Dermis blood vessel endothelial cell (primary cell): Measurements from ENCODE around the gene PWP2. TPM values are rescaled to one million over a fixed set of nuclear protein-coding genes. Genes with fewer than 3 reads are reported as not detected.

ENCODE experiments used
- DNase-seq: peaks from one replicate; pipeline ENCODE4 v3.0.0; 2010
- total RNA-seq: library from RNA; depleted of rRNA; stranded (reverse); fragments of >200 nt; gene quantifications from 2 replicates; pipeline ENCODE4 v1.2.3, GENCODE V29; 2014

Gene PWP2
- 8.2 and 39.1 TPM in 2 replicates for total RNA-seq

DNA sequence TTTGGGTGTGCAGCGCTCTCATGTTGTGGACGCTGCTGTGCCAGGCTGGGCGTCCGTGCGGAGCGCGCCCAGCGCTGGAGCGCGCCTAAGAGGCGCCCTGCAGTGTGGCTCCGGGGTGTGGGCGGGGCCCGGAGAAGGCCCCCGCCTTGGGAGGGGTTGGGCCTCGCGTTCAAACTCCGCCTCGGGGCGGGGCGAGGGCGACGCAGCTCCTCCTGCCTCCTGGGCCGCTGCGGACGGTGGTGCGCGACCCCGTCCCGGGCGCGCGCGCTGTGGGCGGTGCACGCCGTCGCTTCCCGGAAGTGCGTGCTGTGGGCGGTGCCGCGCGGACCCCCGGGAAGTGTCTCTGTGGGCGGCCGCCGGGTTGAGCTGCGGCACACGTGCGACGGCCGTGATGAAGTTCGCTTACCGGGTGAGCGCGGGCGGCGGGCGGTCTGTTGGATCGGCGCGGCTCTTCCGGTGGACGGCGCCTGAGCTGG lies at the start of gene PWP2:
PWP2 (plus strand) TSS at position 374 of the 476 bp plus-strand sequence; CDS start at position 392, 18 bp downstream.
- peak; percentile 41 for DNase-seq

DNA sequence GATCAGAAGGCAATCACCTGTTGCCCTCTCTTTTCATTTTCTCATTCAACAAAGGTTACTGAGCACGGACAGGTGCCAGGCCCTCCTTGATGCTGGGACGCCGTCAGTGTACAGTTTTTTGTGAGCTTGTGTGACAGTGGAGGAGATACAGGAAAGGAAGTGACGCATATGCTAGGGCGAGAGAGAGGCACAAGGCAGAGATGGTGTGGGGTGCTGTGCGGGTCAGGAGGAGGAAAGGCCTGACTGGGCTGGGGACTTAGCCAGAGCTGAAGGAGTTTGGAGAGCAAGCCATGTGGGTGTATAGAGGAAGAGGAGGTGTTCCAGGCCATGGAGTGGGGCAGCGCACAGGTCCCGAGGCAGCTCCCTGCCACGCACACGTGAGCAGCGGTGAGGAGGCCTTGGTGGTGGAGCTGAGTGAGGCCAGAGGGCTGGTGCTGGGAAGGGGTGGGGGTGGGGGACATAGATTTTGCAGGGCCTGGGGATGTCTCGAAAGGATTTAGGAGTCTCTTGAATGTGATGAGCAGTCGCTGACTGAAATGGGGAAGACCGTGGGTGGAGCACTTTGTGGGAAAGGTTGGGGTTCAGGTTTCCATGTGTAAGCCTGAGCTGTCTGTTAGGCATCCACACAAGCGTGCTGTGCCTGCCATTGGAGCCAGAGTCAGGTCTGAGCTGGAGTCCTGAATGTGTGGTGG lies 49.1 kb upstream of the PWP2 start:
- no peak for DNase-seq

DNA sequence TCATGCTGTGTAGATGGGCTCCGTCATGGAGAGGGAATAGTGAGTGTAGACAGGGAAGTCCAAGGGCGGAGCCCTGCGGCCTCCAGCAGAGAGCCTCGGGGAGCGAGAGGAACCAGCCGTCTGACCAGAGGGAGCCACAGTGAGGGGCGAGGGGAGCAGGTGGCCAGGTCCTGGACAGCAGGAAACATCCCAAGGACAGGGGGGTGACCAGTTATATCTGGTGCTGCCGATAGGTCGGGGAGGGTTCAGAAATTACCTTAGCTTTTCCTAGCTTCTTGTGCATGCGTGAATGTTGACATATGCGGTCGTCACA lies 48.6 kb upstream of the PWP2 start:
- DNase-seq: no peak

DNA sequence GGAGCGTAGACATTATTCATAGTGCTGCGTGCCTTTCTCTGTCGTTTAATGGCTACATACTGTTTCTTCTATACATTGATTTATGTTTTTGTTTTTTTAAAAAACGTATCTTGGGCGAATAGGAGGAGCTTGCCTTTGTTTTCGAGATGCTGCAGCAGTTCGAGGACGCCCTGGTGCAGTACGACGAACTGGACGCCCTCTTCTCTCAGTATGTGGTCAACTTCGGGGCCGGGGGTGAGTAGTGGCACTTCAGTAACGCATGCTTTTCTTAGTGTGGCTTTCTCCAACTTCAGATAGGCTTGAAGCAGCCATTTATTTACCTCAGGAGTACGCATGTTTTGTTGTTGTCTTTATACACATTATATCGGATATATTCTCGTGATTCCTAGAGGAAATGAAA lies 48.2 kb upstream of the PWP2 start:
- DNase-seq: no peak

DNA sequence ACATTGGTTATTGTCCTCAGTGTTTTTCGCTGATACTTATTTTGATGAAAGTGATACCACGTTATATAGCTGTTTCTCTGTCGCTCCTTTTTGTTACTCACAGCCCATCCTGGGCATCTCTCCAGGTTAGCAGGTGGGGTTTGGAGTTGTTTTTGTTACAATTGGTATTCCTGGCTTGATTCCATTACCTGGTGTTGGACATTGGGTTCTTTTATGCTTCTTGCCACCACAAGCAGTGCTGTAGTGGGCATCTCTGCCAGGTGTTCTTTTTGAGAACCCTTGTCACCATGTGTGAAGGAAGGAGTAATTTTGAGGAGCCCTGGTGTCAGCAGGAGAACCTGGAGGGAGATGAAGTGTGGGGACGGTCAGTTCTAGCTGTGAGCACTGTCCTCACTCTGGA lies 47.5 kb upstream of the PWP2 start:
- no peak for DNase-seq

DNA sequence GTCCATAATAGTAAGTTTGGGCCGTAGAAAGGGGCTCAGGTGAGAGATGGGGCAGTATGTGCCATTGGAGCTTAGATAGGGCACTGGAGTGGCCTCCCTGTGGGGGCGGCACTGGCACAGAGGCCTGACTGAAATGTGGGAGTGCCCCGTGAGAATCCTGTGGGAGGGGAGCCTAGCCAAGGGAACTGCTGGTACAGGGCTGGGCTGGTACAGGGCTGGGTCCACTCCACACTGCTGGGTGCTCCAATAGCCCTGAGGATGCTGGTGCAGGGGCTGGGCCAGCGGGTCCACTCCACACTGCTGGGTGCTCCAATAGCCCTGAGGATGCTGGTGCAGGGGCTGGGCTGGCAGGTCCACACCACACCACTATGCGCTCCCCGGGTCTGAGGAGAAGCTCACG lies 44.8 kb upstream of the PWP2 start:
- DNase-seq: no peak

DNA sequence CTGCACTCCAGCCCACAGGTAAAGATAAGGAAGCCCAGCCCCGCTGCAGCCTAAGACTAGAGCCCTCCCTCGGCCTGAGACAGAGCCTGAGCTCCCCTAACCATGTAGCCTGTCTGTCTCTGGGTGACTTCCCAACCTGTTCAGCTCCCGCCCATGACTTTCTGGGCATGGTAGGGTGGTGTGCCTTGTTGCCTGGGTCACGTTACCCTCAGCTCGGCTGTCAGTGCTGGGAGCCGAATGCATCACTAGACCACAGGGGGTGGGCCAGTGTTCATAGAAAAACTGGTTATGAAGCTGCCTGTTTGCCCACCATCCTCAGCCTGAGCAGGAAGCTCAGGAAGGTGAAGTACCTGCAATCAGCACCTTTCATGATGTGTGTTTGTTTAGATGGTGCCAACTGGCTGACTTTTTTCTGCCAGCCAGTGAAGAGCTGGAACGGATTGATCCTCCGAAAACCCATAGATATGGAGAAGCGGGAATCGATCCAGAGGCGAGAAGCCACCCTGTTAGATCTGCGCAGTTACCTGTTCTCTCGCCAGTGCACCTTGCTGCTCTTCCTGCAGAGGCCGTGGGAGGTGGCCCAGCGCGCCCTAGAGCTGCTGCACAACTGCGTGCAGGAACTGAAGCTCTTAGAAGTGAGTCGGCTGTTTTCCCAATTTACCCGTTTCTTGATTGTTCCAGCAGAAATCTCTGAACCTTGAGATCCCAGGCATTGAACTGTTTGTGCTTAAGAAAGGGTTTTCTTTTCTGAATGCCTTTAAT lies 43.9 kb upstream of the PWP2 start:
- DNase-seq: no peak

DNA sequence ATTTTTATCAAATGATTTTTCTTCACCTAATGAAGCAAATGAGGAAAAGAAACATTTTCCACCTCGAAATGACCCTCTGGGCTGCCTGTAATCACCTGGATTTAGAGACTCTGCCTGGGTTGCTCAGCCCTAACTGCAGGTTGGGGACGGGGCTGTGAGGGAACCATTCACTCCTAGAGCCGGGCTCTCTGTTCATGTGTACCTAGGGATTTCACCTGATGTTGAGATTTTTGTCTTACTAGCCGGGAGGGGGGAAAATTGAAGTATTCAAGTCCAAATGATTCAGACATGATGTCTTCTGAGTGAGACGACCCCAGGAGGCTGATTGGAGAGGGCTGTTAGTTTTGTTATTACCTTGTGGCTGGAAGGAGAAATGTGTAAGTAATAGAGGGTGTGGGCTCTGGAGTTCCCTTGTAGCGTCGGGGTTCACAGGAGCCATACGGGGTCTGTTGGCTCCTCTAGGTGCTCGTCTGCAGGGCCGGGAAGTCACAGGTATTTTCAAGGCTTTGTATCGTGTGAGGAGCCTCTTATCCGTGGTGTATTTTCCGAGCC lies 42.3 kb upstream of the PWP2 start:
- no peak for DNase-seq

DNA sequence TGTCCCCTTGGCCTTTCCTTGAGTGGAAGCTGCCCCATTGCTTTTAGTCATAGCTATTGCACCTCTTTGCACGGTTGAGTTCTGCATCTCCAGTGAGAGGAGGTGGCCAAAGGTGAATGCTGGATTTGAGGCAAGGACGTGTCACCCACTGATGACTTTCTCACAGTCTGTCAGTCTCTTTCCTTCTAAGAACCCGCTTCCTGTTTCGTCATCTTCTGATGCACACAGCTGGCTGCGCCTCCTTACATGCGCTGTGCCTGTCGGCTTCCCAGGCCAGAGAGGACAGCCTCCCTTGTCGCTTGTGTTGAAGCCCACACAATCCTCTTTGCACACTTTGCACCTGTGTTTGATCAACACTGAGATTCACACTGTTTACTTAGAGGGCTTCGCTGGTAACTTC lies 41.8 kb upstream of the PWP2 start:
- DNase-seq: no peak

DNA sequence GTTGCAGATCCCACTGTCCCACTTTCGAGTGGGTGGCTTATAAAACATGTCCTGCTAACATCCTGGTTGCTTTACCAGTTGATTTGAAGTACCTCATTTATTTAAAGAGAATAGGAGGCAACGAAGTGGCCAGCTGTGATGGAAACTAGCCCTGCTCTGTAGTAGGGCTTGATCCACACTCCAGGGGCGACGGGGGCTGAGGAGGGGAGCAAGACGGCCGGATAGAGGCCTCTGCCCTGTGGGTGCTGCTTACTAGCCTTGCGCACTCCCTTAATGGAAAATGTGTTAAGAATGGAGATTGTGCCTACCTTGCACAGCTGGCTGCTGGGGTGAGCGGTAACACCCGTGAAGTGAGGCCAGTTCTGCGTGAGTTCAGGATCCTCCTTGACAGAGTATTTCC lies 41.1 kb upstream of the PWP2 start:
- no peak for DNase-seq

DNA sequence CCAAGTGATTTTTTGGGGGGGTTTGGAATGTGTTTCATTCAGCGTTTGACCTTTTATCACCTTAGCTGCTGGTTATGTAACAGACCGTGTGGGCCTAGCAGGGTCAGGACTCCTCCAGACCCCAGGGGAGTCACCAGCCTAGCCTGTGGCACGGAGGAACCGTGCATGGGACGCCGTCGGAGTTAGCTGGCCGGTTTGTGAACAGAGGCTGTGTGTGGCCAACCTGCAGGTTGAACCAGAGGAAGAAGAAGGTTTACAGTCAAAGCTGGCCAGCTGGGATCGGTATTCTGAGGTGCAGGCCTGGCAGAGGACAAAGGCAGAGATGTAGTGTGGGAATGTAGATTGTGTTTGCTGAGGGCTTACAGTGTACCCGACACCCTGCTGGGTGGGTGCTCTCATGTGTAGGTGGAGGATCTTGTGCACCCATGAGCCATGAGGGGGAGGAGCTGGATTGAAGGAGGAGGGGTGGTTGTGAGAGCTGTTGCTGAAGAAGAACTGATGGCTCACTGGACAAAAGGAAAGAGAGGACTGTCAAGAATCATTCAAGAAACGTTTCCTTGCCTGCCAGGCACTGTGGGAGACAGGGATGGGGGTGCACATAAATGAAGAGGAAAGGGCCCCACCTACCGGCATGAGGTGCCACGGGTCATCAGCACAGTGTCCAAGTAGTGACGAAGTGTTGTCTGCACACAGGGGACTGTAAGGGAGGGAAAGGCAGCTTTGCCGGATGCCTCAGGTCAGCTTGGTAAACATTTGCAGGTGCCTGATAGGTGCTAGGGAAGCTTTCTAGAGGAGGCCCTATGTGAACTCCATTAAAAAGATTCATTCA lies 40.0 kb upstream of the PWP2 start:
- DNase-seq: no peak

DNA sequence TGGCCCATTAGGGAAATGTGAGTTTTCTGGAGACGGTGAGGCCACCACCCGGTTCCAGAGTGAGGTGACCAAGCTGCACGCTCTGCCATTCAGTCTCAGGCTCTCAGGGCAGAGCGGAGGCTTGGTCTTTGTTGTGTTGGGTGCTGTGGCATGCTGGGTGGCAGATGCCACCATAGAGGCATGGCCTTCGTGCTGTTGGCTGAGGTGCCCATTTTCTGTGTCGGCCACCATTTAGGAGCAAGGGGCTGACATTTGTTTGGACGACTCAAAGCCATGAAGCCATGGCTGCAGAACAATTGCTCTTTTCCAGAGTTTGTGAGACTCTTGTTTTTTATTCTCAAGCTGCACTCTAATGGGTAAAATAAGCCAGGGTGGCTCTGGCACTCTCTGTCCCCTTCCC lies 36.8 kb upstream of the PWP2 start:
- DNase-seq: no peak

DNA sequence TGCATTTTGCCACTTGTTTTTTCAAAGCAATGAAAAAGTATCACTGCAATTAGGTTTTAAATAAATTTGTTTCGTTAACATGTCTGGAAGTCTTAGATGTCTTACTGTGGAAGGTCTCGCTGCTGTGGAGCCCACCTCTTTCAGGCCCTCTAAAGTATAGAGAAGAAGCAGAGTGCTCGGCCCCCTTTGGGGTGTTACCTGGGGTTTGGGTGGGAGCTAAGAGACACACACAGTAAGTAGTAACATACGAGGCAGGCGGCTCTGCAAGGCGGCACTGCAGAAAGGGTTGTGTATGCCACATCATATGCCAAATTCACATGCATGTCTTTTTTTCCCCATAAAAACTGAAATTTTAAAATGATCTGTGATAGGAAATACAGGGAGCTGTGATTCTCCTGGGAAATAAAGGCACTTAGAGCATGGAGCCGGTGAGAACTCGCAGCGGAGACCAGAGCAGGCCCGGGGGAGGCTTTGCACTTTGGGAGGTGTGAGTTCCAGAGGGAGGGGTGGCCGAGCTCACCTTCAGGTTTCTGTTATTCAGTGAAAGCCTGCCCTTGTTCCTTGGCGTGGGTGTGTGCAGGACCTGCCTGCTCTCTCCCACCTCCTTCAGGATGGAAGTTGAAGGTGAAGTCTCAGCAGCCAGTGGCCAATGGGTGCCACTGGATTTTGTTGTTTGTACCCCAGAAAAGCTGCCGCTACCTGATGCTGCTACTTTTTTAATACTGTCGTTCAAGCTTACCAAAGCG lies 35.7 kb upstream of the PWP2 start:
- DNase-seq: no peak

DNA sequence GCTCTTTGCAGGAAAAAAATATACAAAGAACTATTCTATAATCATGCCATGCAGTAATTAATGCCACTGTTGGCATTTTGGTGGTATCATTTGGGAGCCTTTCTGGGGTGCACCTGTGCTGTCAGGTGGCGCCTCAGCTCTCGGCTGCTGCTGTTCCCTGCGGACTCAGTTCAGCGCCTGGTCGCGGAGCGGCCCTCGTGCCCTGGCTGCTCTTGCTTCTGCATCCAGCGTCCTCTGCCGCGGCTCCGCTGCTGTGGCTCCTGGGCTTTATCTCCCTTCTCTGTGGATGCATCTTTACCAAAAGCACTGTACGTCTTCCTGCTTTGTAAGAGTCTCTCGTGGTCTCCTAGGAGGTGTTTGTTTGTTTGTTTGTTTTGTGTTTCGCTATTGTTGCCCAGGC lies 35.1 kb upstream of the PWP2 start:
- no peak for DNase-seq

DNA sequence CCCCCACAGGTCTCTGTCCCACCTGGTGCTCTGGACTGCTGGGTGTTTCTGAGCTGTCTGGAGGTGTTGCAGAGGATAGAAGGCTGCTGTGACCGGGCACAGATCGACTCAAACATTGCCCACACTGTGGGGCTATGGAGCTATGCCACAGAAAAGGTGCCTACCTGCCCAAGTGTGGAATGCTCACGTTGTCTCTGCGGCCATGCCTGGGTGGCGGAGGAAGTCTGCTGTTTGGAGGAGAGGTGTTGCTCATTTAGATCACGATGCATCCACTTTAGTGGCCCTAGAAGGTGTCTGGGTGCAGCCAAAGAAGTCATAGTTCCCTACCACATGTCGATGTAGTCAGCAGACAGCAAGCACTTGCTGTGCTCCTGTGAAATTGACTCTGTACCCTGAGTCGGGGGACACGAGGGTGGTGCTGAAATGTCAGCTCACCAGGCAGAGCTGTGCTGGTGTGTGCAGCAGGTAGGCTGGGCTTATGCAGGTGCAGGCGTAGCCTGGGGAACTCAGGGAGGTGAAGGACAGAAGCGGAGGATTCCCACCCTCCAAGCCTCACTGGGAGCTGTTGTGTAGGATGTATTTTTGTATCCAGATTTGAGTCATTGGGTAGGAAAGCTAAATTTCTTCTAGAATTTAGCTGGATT lies 32.8 kb upstream of the PWP2 start:
- no peak for DNase-seq

DNA sequence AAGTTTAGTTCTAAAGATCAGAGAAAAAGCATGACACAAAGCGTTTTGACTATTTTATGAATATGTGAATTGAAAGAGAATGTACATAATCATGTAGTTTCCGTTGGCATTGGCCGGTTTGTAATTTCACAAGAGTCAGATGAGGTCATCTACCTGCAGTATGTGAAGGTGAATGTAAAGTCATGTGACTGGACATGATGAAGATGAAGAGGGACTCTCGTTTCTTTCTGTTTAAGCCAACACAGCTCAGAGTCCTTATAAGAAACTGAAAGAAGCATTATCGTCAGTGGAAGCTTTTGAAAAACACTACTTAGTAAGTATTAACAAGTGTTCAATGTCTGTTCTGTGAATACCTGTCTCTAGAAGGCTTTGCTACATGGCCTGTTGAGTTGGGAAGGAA lies 30.9 kb upstream of the PWP2 start:
- no peak for DNase-seq

DNA sequence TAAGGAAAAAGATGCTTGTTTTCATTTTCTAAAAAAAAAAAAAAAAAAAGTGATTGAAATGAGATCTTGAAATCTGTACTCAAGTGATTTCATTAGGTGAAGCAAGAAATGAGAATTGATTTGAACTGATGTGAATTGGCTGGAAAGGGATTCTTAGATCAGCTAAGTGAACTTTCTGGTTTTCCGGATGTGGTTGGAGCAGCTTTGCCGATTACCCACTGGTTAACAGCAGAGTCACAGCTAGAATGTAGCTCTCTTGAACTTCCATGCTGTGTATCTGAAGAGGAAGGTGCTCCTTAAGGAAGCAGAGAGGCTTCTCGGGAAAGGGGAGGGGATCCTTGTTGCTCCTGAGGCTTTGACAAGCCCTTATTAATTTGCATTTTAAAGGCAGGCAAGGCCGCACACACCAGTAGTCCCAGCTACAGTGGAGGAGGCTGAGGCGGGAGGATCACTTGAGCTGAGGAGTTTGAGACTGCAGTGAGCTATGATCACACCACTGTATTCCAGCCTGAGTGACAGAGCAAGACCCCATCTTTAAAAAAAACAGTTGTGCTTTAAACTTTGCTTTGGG lies 28.7 kb upstream of the PWP2 start:
- DNase-seq: no peak

DNA sequence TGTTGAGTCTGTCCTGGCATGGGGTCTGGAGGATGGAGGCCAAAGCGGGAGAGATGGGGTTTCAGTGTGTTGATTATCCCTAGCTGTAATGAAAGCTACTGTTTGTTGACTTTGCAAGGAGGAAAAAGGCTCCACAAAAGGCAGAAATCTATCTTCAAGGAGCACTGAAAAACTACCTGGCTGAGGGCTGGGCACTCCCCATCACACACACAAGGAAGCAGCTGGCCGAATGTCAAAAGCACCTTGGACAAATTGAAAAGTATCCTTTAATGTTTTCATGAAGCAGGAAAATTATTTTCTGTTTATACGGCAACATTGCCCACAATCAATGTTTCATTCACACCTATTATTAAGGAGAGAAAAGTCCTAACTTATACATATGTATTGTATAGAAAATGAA lies 27.8 kb upstream of the PWP2 start:
- DNase-seq: no peak

DNA sequence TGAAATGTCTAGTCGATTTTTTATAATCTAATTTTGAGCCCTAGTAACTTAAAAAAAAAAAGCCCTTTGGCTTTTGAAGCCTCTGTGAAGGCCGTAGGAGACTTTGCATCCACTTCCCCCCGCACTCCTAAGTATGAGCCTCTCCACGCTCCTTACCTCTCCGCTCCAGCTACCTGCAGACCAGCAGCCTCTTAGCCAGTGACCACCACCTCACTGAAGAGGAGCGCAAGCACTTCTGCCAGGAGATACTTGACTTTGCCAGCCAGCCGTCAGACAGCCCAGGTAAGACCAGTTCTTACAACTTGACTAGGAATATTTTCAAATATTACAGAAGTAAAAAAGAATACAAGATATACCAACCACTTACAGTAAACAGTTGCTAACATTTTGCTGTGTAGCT lies 27.4 kb upstream of the PWP2 start:
- DNase-seq: no peak

DNA sequence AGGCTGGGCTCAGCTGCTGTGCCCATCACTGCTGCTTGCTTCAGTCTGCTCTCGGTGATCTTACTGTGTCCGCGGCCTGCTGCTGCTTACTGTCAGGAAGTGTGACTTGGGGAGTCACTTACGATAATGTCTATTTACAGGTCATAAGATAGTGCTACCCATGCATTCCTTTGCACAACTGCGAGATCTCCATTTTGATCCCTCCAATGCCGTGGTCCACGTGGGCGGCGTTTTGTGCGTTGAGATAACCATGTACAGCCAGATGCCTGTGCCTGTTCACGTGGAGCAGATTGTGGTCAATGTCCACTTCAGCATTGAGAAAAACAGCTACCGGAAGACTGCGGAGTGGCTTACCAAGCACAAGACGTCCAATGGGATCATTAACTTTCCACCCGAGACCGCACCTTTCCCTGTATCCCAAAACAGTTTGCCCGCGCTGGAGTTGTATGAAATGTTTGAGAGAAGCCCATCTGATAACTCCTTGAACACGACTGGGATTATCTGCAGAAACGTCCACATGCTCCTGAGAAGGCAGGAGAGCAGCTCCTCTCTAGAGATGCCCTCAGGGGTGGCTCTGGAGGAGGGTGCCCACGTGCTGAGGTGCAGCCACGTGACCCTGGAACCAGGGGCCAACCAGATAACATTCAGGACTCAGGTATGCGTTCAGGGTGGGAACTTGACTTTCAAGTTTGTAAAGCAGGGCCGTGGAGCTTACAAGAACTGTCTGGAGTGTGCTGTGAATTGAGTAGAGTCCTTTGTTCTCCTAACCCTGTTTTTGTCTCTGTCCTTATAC lies 24.4 kb upstream of the PWP2 start:
- DNase-seq: peak; percentile 19
